GM12891 (cell line): ENCODE data around the gene ZNF580.

Experiments used
- DNase-seq: peaks from one replicate; pipeline ENCODE4 v3.0.0; 2011; ENCODE audit warnings: low spot score; ENCODE audit not compliant: insufficient read length
- FAIRE-seq: peaks from 2 replicates; lab custom pipeline; 2011; peaks lifted over from hg19 to GRCh38; lab: Jason Lieb, UNC
- PAX5 ChIP-seq: IDR thresholded peaks from 2 replicates; pipeline ENCODE4 v1.6.1; 2011; ENCODE audit warnings: low read length, moderate library complexity, mild to moderate bottlenecking; ENCODE audit not compliant: insufficient read depth, severe bottlenecking
- POLR2A ChIP-seq: IDR thresholded peaks from 2 replicates; pipeline ENCODE4 v1.6.1; 2011; ENCODE audit warnings: low read depth, low read length, control low read depth
- POLR2AphosphoS5 ChIP-seq: IDR thresholded peaks from 2 replicates; pipeline ENCODE4 v1.6.1; 2011; ENCODE audit warnings: low read depth, low read length, control low read depth
- POU2F2 ChIP-seq: IDR thresholded peaks from 2 replicates; pipeline ENCODE4 v1.6.1; 2011; ENCODE audit warnings: low read depth, mild to moderate bottlenecking, control low read depth, low read length, moderate library complexity
- SPI1 ChIP-seq: IDR thresholded peaks from 2 replicates; pipeline ENCODE4 v1.6.1; 2011; ENCODE audit warnings: low read depth, low read length, control low read depth
- TAF1 ChIP-seq: IDR thresholded peaks from 2 replicates; pipeline ENCODE4 v1.6.1; 2011; ENCODE audit warnings: low read depth, low read length, control low read depth

Gene ZNF580

DNA sequence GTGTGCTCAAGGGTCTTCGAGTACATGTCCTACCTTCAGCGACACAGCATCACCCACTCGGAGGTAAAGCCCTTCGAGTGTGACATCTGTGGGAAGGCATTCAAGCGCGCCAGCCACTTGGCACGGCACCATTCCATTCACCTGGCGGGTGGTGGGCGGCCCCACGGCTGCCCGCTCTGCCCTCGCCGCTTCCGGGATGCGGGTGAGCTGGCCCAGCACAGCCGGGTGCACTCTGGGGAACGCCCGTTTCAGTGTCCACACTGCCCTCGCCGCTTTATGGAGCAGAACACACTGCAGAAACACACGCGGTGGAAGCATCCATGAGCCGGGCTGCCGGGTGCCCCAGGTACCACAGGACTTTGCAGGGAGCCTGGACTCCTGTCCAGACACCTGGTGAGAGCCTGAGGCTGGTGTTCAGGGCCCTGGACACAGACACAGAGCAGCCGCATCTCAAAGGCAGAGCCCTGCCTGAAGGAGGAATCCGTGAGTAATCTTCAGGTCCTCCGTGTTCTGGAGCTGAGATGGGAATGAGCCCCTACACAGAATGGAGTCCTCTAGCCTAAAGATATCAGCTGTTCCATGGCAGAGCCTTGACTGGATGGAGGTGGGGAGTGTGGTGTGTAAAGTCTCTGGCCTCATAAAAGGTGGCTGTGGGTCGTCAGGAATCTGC lies 4.2 kb downstream of the ZNF580 start:
- FAIRE-seq (no peak), DNase-seq (no peak)
- TF ChIP-seq POLR2A (no peak), PAX5 (no peak)

DNA sequence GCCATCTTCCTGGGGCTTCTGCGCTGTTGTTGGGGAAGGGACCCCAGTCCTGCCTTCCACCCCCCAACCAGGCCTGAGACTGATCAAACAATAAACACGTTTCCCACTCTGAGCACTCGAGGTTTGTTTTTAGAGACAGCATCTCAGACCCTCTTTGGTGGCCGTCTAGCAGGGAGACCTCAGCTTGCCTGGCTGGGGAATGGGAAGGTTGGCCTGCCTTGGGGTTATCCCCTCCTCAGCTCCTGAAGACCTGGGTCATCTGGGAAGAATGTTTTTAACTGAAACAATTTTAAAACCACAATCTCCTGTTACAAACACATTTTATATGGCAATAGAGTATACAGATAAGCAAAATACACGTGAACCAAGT lies 4.7 kb downstream of the ZNF580 start:
- DNase-seq (no peak), FAIRE-seq (no peak)
- no peak for TF ChIP-seq POU2F2
- TF ChIP-seq SPI1, result no peak
- no peak for TF ChIP-seq TAF1
- TF ChIP-seq PAX5, result no peak

DNA sequence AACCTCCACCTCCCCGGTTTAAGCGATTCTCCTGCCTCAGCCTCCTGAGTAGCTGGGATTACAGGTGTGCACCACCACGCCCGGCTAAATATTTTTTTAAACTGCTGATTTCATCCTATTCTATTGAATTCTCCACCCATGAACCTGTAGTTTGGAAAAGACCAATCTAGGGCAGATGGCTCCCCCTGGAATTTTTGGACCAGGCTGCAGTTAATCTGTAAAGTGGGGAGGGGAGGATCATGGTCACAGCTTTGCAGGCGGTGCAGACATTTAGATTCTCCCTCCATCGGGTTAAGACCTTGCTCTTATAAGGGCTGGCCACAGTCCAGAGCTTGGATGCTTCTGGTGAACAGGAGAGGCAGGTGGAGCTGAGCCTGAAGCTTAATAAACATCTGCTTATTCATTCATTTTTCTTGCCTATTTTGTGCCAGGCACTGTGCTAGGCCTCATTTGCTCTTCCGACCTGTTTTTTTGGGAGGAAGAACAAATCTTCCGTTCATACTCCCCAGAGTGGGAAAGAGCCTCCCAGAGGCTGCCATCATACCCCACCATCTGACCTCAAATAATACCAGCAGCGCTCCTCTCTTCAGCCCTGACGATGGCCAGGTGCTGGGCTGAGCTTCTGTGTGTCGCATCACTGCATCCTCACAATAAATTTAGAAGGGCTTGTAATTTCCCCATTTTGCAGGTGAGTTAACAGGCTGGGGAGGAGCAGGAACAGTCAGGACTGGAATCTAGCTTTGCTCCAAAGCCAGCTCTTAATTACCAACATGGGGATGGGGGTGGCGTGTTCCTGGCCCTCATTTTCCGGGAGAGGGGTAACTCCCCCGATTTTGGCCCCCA lies 6.3 kb downstream of the ZNF580 start:
- DNase-seq (no peak), FAIRE-seq (peak; percentile 41)
- TF ChIP-seq POU2F2, result no peak

DNA sequence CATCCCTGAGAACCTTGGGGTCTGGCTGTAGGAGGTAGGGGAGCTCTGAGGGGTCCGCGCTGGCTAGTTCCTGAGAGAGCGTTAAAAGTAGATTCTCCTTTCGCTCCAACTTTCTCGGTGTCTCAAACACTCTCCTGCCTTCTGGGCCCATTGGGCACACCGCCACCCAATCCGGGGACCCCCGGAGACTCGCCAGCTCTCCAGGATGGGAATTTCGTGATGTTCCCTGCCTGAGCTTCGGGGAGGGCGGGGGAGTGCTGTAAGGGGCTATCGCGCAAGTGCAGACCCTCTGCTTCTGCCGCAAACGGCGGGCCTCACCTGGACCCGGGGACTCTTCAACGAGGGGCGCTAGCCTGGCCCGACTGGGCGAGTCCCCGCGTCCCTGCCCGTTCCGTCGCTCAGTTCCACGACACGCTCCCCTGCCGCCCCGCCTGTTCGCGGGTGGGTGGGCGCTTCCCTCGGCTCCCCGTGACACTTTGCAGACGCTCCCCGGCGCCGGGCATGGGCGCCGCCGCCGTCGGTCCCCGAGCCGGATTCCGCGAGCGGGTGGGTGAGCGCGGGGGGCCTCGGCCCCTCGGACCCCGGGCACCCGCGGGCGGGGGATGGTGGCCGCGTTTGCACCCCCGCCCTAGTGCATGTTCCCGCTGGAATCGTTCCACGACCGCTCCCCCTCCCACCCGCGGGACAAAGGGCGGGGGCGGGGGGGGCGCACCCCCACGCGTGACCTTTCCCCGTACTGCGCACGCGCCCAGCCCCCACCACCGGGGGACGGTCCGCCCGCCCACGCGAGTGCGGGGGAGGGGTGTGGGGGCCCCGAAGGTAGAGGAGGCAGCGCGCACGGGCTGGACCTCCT lies 7.2 kb downstream of the ZNF580 start, which contains the start of gene CCDC106:
Gene CCDC106, plus strand, starts transcription at position 481 of the 853 bp plus-strand sequence. CDS start 835 bp downstream, outside the sequence.
- FAIRE-seq (peak; percentile 91), DNase-seq (no peak)
- no peak for TF ChIP-seq POLR2A
- TF ChIP-seq POU2F2, result peak; percentile 24; the same call in 1 of the 2 replicates
- TF ChIP-seq PAX5, result peak; percentile 4
- no peak for TF ChIP-seq SPI1
- no peak for TF ChIP-seq TAF1
- TF ChIP-seq POLR2AphosphoS5, result no peak

DNA sequence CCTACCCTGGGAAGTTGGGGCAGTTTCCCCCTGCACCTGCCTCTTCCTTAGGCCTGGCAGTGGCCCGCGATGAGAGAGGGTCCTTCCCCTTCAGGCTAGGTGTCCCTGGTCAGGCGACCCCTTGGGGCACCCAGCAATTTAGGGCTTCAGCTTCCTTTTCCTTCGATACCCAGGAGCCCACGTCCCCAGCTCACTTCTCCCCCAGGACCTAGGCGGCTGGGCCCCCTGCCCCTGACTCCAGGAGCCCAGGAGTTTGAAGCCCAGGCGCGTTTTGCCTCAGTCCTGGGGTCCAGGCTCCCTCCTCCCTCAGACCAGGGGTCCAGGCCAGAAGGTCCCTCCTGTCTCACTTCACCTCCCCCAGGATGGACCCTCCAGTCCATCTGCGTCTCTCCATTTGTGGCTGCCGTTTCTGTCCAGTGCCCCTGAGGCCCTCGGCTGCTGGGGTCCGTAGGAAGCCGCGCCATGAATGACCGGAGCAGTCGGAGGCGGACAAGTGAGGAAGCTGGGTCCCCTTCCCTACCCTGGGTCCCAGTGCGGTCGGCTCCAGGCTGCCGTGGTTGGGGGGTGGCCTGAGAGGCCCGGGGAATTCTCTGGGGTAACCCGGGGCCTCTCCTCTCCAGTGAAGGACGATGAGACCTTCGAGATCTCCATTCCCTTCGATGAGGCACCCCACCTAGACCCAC lies 7.9 kb downstream of the ZNF580 start:
- FAIRE-seq (no peak), DNase-seq (no peak)
- no peak for TF ChIP-seq SPI1
- TF ChIP-seq POLR2A, result no peak
- no peak for TF ChIP-seq PAX5
- TF ChIP-seq POU2F2, result no peak
- no peak for TF ChIP-seq POLR2AphosphoS5
- TF ChIP-seq TAF1, result no peak

DNA sequence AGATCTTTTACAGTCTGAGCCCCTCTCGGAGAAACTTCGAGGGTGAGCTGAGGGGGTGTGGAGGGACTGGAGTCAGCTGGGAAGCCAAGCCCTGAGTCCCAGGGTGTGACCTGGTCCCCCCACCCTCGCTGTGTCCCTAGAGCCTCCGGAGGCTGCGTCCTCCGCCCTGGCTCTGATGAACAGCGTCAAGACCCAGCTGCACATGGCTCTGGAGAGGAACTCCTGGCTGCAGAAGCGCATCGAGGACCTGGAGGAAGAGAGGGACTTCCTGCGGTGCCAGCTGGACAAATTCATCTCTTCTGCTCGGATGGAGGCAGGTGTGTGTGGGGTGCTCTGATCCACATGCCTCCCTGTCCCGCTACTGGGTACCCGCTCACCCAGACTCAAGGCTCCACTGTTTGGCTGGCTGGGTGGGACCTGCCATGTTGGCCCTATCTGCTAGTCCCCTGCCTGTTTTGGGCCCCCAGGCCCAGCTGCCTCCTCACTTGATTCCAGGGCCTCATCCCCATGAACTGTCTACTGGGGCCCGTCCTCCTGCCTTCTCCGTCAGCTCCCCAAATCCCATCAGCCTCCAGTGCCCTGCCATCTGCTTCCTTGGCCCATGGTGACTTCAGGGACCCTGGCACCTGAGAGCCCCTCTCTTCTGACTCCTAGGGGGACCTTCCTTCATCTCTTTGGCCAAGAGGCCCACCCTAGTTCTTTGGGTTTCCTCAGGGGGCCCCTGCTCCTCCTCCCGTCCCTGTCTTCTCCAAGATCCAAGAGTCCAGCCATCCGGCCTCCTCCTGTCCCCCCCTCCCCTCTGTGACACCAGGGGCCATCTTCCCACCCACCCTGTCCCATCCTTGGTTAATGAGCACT lies 8.7 kb downstream of the ZNF580 start:
- DNase-seq, result no peak
- TF ChIP-seq POLR2AphosphoS5 (no peak), PAX5 (no peak), SPI1 (no peak), TAF1 (no peak), POU2F2 (no peak), POLR2A (no peak)
- no peak for FAIRE-seq

DNA sequence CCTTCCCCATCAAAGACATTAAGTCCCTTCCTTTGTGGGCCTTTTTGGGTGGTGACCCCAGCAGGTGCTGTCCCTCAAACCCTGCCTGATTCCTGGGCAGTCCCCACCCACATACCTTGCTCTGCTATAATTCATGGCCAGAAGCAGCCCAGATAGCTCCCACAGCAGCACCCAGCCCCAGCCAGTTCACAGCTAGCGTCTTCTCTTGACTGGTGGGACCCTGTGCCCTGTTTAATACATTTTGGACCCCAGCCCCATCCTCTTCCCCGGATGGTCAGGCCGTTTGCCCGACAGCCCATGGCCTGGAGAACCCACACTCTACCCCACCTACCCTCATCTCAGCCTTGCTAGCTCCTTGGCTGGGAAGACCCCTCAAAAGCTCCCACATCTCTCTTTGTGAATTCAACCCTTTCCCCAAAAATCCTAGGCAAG lies 9.3 kb downstream of the ZNF580 start:
- FAIRE-seq (no peak), DNase-seq (no peak)
- TF ChIP-seq PAX5 (no peak), POLR2AphosphoS5 (no peak), SPI1 (no peak), TAF1 (0 out of 2 replicates have a peak, but pooled peaks have one; percentile 40), POU2F2 (no peak), POLR2A (peak; percentile 52)

DNA sequence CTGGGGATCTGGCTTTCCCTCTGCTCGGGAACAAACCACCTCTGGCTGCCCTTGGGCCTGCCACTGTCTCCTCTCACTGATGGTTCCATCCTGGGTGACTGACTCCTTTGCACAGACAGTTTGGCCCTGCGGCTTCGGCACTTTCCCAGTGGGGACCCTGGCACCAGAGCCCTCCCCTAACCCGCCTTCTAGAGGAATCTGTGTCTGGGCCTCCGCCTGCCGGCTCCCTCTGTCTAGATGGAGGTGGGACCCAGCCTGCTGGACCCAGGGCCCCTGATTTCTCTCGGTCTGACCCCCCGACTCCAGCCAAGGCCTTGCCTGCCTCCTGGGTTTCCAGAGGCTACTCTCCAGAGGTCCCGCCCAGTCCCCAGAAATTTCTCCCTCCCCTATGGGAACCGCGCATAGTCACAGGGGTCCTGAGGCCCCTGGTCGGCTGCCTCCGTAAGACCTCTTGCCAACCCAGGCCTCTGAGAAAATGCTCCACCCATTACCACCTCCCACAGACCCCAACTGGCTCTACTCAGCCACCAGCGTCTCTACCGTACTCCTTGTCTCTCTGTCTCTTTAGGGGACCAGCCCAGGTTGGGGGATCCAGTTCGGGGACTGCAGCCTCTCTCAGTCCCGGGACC lies 9.9 kb downstream of the ZNF580 start:
- FAIRE-seq (no peak), DNase-seq (no peak)
- TF ChIP-seq POLR2A (no peak), TAF1 (no peak), POLR2AphosphoS5 (no peak), POU2F2 (no peak), SPI1 (no peak), PAX5 (no peak)
